ENCODE results near the gene POLR2L.

- TF ChIP-seq, protein P1, sequence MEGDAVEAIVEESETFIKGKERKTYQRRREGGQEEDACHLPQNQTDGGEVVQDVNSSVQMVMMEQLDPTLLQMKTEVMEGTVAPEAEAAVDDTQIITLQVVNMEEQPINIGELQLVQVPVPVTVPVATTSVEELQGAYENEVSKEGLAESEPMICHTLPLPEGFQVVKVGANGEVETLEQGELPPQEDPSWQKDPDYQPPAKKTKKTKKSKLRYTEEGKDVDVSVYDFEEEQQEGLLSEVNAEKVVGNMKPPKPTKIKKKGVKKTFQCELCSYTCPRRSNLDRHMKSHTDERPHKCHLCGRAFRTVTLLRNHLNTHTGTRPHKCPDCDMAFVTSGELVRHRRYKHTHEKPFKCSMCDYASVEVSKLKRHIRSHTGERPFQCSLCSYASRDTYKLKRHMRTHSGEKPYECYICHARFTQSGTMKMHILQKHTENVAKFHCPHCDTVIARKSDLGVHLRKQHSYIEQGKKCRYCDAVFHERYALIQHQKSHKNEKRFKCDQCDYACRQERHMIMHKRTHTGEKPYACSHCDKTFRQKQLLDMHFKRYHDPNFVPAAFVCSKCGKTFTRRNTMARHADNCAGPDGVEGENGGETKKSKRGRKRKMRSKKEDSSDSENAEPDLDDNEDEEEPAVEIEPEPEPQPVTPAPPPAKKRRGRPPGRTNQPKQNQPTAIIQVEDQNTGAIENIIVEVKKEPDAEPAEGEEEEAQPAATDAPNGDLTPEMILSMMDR (IDR thresholded peaks at IDR 0.05) = no peak
- TF ChIP-seq POLR2AphosphoS5 (IDR thresholded peaks at IDR 0.05; ENCODE audit: low read depth, low read length) = peak; percentile 99
Measured at GRCh38 chr11:842370-843002, at the start of gene POLR2L, which contains the start of gene TSPAN4.
